GM18861 (cell line): ENCODE measurements around the gene P2RX4.
"Not testable (repeated sequence)": the region's sequence is repeated elsewhere in the genome, so short reads cannot be mapped to it uniquely, and the experiment has no call there.

Experiments used
- ATAC-seq: cut with Tn5 transposase; IDR thresholded peaks from one replicate; pipeline ENCODE4 v1.9.1; 2021; ENCODE audit not compliant: unreplicated experiment

Gene P2RX4

GRCh38 chr12:121273364-121273896 is 63.5 kb downstream of the P2RX4 start:
- no peak for ATAC-seq

GRCh38 chr12:121274036-121274763 is 64.3 kb downstream of the P2RX4 start:
- ATAC-seq = no peak

GRCh38 chr12:121277374-121277759 is 67.4 kb downstream of the P2RX4 start:
- no peak for ATAC-seq

DNA sequence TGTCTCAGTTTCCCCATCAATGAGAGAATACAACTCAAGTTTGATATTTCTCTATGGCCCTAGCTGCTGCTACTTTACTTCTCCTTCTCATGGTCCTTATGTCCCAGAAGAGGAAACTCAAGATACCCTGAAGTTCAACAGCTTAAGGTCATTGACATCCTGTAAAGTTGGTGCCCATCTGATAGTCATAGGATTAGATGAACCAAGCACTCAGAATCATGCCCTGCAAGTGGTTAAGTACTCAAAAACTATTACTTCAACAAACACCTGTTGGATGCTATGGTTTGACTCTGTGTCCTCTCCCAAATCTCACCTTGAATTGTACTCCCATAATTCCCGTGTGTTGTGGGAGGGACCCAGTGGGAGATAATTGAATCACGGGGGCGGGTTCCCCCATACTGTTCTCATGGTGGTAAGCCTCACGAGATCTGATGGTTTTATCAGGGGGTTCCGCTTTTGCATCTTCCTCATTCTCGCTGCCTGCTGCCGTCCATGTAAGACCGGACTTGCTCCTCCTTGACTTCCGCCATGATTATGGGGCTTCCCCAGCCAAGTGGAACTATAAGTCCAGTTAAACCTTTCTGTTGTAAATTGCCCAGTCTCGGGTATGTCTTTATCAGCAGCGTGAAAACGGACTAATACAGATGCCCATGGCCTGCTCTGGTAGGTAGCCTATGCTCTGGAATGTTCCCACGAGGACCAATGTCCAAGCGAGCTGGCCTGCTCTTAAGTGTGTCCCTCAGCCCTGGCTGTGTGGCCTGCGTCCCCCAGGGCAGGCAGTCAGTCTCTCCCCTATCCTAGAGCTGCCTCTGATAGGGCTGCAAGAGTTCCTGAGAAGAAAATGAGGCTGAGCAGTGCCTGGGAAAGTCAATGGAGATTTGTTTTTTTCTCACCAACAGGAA is 68.5 kb downstream of the P2RX4 start:
- ATAC-seq = no peak

- ATAC-seq = no peak
Measured at GRCh38 chr12:121279071-121279375, 69.1 kb downstream of the P2RX4 start.

GRCh38 chr12:121279507-121279915 is 69.6 kb downstream of the P2RX4 start:
- ATAC-seq = no peak

DNA sequence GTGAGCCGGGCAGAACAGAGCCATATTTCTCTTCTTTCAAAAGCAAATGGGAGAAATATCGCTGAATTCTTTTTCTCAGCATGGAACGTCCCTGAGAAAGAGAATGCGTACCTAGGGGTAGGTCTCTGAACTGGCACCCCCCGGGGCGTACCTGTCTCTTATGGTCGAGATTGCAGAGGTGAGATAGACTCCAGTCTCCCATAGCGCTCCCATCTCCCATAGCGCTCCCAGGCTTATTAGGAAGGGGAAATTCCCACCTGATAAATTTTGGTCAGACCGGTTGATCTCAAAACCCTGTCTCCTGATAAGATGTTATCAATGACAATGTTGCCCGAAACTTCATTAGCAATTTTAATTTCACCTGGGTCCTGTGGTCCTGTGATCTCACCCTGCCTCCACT is 70.6 kb downstream of the P2RX4 start:
- not testable (repeated sequence) for ATAC-seq

- not testable (repeated sequence) for ATAC-seq
Measured at GRCh38 chr12:121281116-121281515, 71.2 kb downstream of the P2RX4 start.

GRCh38 chr12:121282072-121282742 is 72.3 kb downstream of the P2RX4 start:
- no peak for ATAC-seq

GRCh38 chr12:121282910-121283309 is 73.0 kb downstream of the P2RX4 start:
- ATAC-seq = not testable (repeated sequence)

- ATAC-seq = no peak
Measured at GRCh38 chr12:121283388-121283787, 73.5 kb downstream of the P2RX4 start.
